Right ventricle myocardium superior (tissue), 1 donor: ENCODE measurements around the gene SLC22A2. TPM values are rescaled to one million over a fixed set of nuclear protein-coding genes. Genes with fewer than 3 reads are reported as not detected.
A peak's percentile ranks its signal among the peaks of the same experiment; 100 is the strongest.
"Not testable (repeated sequence)": the region's sequence is repeated elsewhere in the genome, so short reads cannot be mapped to it uniquely, and the experiment has no call there.

ENCODE experiments used
- ATAC-seq: fragments of 200-7000 bp; cut with Tn5 transposase; one replicate; pipeline ENCODE4 v1.9.1; 2020; ENCODE audit warnings: mild to moderate bottlenecking; ENCODE audit not compliant: poor library complexity
- DNase-seq: peaks from one replicate; pipeline ENCODE4 v3.0.0-alpha.2; 2020
- intact Hi-C: fragments of 100-400 bp; cut with DNase I; formaldehyde crosslinking; loops from one replicate; pipeline ENCODE4 v1.11.2; 2022
- total RNA-seq: library from RNA; stranded (reverse); fragmentation: NEBNext Ultra II Directional; extraction: Animal tissue kit (Norgen Biotek cat#: 25700); gene quantifications from one replicate; pipeline ENCODE4 v1.2.1, GENCODE V29; 2021
- donor health status: DM: no; HTN: yes; CAD: no; lungs with severe emphysema.

The SLC22A2 gene
- total RNA-seq, 1 donor from 2014 or later: not detected

GRCh38 chr6:160254467-160255312 lies 3.9 kb downstream of the SLC22A2 start:
- ATAC-seq: no peak
- DNase-seq: no peak
- intact Hi-C loops: no loop called here

- no peak for ATAC-seq
- intact Hi-C loops: no loop called here
- no peak for DNase-seq
Observed at GRCh38 chr6:160253714-160254113, 4.9 kb downstream of the SLC22A2 start.

GRCh38 chr6:160253292-160253691 lies 5.3 kb downstream of the SLC22A2 start:
- intact Hi-C loops: no loop called here
- DNase-seq (no peak), ATAC-seq (no peak)

GRCh38 chr6:160252073-160252813 lies 6.4 kb downstream of the SLC22A2 start:
- ATAC-seq: no peak

GRCh38 chr6:160249671-160250070 lies 8.9 kb downstream of the SLC22A2 start:
- no peak for DNase-seq
- no peak for ATAC-seq
- intact Hi-C loops: no loop called here

More at GRCh38 chr6:160252073-160252813, 6.4 kb downstream of the SLC22A2 start:
- no peak for DNase-seq
- intact Hi-C loops: no loop called here

DNA sequence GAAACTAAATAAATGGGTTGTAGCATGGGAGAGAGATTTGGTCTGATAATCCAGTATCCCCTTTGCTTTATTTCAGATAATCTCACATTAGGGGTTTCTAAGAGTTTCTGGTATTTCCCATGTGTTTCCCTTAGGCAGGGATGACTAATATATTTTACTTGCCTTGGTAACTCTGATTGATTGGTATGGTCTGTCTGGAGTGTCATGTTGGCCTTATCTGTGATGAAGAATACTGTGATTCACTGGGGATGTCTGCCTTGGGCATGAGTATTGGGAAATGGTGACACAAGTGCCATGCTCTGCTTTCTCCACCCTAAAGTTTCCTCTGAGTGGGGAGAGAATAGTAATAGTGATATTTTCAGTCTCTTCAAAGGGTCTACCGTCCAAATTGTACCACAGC lies 10.1 kb downstream of the SLC22A2 start:
- intact Hi-C loops: no loop called here
- no peak for ATAC-seq

DNA sequence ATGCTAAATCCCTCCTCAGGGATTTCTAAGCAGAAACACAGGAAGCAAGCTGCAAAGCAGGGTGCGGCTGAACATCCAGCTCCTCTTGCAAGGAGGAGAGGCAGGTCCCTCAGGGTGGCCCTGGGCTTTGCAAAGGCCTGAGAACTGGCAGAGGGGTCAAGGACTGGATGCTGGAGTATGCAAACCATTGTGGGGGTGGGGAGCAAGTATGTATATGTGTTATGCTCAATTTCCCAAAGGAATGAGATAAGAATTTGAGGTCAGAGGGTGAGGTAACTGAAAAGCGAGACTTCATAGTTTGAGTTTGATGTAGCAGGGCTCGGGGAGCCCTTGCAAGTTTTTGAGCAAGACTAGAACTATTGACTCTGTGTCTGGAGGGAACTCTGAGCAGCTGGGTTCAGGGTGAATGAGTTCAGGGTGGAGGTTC lies 11.2 kb downstream of the SLC22A2 start:
- DNase-seq: no peak
- intact Hi-C loops: no loop called here
- ATAC-seq: peak; percentile 41

More for the DNA sequence above, 10.1 kb downstream of the SLC22A2 start:
- DNase-seq: no peak

DNA sequence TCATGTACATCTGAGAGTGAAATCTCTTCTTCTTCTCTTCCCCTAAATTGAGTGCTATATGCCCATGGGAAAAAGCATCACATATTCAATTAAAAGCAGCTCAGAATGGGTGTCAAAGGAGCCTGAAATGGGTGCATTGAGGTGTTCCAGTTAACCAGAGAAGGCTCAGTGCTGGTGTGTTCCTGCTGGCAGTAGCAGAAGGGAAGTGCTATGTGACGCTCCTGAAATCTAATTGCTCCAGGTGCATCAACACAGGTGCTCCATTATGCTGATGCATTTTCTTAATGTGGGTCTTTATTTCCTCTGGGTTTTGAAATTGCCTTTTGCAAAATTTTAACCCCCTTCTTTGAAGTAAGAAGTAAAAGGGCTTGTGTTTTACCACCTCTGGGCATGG lies 17.9 kb downstream of the SLC22A2 start:
- no peak for ATAC-seq
- intact Hi-C loops: no loop called here

DNA sequence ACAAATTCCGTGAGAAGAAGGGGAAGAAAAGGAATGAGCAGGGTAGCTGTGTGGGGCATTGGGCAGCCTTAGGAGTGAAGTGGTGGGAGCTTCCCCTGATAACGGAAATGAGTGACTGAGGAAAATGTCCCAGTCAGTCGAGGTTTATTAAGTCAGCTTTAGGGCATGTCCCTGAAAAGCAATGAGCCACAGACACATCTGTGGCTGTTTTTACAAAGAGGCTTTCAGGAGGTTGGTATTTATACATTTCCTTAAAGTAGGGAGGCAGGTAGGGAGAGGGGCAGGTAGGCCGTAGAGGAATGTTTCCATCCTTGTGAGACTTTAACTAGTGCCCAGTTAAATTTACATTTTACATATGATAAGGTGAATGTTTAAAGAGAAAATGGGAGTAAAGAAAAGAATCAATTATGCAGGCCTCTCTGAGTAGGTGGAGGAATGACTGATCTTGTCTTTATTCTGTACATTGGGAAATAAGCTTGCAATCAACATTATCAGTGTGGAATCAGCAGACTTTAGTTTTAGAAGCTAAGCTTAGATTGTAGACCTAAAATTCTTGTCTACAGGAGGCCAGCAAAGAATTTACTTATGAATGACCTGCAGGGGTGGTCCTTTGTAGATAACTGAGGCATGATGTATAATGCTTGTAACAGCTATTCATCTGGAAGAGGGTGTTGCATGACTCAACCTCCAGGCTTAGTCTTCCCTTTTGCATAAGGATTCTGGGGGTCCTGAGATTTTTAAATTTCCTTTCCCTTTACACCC lies 18.5 kb downstream of the SLC22A2 start:
- intact Hi-C loops: no loop called here
- DNase-seq (no peak), ATAC-seq (no peak)

More for the DNA sequence above, 17.9 kb downstream of the SLC22A2 start:
- DNase-seq: no peak

GRCh38 chr6:160238761-160239751 lies 19.6 kb downstream of the SLC22A2 start:
- ATAC-seq (no peak), DNase-seq (no peak)
- intact Hi-C loops: no loop called here

- no peak for ATAC-seq
- DNase-seq: no peak
- intact Hi-C loops: no loop called here
Observed at GRCh38 chr6:160238278-160238711, 20.3 kb downstream of the SLC22A2 start.

GRCh38 chr6:160237597-160238275 lies 20.9 kb downstream of the SLC22A2 start:
- not testable (repeated sequence) for ATAC-seq, DNase-seq

GRCh38 chr6:160236235-160236872 lies 22.3 kb downstream of the SLC22A2 start:
- DNase-seq, intact Hi-C loops, ATAC-seq: not testable (repeated sequence)

More at GRCh38 chr6:160237597-160238275, 20.9 kb downstream of the SLC22A2 start:
- intact Hi-C loops: not testable (repeated sequence)

DNA sequence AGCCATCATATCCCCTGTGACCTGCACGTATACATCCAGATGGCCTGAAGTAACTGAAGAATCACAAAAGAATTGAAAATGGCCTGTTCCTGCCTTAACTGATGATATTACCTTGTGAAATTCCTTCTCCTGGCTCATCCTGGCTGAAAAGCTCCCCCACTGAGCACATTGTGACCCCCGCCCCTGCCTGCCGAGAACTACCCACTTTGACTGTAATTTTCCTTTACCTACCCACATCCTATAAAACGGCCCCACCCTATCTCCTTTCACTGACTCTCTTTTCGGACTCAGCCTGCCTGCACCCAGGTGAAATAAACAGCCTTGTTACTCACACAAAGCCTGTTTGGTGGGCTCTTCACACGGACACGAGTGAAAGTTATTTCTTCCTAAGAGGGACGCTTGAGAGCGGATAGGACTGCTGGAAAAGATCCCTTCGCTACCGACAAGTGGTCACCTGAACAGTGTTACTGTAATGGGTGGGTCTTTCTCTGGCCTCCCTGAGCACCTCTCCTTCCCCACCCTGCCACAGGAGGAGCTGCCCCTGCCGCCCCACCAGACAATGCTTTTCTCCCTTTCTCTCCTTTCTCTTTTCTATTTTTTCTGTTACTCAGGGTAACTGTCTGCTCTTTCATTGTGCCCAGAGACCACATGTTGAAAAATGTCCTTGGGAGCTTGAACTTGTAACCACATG lies 24.5 kb downstream of the SLC22A2 start:
- ATAC-seq, DNase-seq, intact Hi-C loops: not testable (repeated sequence)

DNA sequence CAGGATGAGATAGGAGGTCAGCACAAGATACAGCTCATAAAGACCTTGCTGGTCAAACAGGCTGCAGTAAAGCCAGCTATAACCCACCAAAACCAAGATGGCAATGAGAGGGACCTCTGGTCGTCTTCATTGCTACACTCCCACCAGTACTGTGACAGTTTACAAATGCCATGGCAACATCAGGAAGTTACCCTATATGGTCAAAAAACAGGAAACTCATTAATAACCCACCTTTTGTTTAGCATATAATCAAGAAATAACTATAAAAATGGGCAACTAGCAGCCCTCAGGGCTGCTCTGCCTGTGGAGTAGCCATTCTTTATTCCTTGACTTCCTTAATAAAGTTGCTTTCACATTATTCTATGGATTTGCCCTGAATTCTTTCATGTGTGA lies 30.9 kb downstream of the SLC22A2 start:
- intact Hi-C loops: no loop called here
- ATAC-seq (no peak), DNase-seq (no peak)

GRCh38 chr6:160227038-160227768 lies 31.4 kb downstream of the SLC22A2 start:
- intact Hi-C loops: no loop called here
- no peak for ATAC-seq
- DNase-seq: no peak
